Gastroesophageal sphincter (tissue), 4 donors: Measurements from ENCODE around the gene BPI. TPM values are rescaled to one million over a fixed set of nuclear protein-coding genes. Genes with fewer than 3 reads are reported as not detected.
"Not testable (repeated sequence)": the region's sequence is repeated elsewhere in the genome, so short reads cannot be mapped to it uniquely, and the experiment has no call there.

Source experiments
- ATAC-seq: fragments of 150-250 bp; one replicate; pipeline ENCODE4 v1.9.1; 2016; ENCODE audit warnings: mild to moderate bottlenecking, moderate library complexity
- H3K27ac ChIP-seq, 4 donors: fragments of 200-600 bp; sonication (generic) in 3 of 4; 1 replicate in 3 of 4; 2 replicates in 1 of 4; pipeline ENCODE4 v1.5.1; 2016 to 2019
- H3K27me3 ChIP-seq: fragments of 200-600 bp; sonication (generic); one replicate; pipeline ENCODE4 v1.5.1; 2019
- H3K36me3 ChIP-seq, 2 donors: fragments of 200-600 bp; sonication (generic); one replicate each; pipeline ENCODE4 v1.5.1; 2019; ENCODE audit warnings: control low read depth in 1 of 2
- H3K4me1 ChIP-seq, 3 donors: fragments of 200-600 bp; sonication (generic); 1 replicate in 2 of 3; 2 replicates in 1 of 3; pipeline ENCODE4 v1.5.1; 2016 to 2019; ENCODE audit warnings: control low read depth in 2 of 3
- H3K4me3 ChIP-seq, 2 donors: fragments of 200-600 bp; sonication (generic); one replicate each; pipeline ENCODE4 v1.5.1; 2019; ENCODE audit warnings: mild to moderate bottlenecking in 1 of 2, moderate library complexity in 1 of 2
- H3K9me3 ChIP-seq, 3 donors: fragments of 200-600 bp; sonication (generic); one replicate each; pipeline ENCODE4 v1.5.1; 2017 to 2019; ENCODE audit warnings: control low read depth in 2 of 3
- EP300 ChIP-seq: sonication (generic); formaldehyde crosslinking; IDR thresholded peaks from one replicate; pipeline ENCODE4 v1.6.1; 2017; ENCODE audit warnings: antibody characterized with exemption, mild to moderate bottlenecking
- POLR2A ChIP-seq, 2 donors: fragments of 450-650 bp; IDR thresholded peaks; one replicate each; pipeline ENCODE4 v1.6.1; 2017; ENCODE audit warnings: antibody characterized with exemption in 2 of 2, mild to moderate bottlenecking in 2 of 2, moderate library complexity in 1 of 2
- POLR2AphosphoS5 ChIP-seq: sonication (generic); formaldehyde crosslinking; IDR thresholded peaks from one replicate; pipeline ENCODE4 v1.6.1; 2017; ENCODE audit warnings: antibody characterized with exemption
- WGBS, 2 donors: methylation state at CpG; one replicate each; pipeline ENCODE4 v1.1.5; 2018; ENCODE audit warnings: low coverage in 1 of 2; 5-methylcytosine and 5-hydroxymethylcytosine counted together
- total RNA-seq, 4 donors: library from RNA; depleted of rRNA; stranded (reverse); fragments of >200 nt; gene quantifications; one replicate each; pipeline ENCODE4 v1.1.0, GENCODE V29; 2016
- TF ChIP-seq, protein P1 (sequence below), 4 experiments: fragments of 200-600 bp in 2 of 4; fragments of 450-650 bp in 2 of 4; sonication (generic) in 1 of 4; IDR thresholded peaks; one replicate each; pipeline ENCODE4 v1.5.1; 2017 to 2019; ENCODE audit warnings: antibody characterized with exemption in 4 of 4, mild to moderate bottlenecking in 2 of 4, moderate library complexity in 2 of 4

The BPI gene
- total RNA-seq, 4 donors from 2014 or later, result 0.27 to 0.47 TPM; not detected in 2

DNA sequence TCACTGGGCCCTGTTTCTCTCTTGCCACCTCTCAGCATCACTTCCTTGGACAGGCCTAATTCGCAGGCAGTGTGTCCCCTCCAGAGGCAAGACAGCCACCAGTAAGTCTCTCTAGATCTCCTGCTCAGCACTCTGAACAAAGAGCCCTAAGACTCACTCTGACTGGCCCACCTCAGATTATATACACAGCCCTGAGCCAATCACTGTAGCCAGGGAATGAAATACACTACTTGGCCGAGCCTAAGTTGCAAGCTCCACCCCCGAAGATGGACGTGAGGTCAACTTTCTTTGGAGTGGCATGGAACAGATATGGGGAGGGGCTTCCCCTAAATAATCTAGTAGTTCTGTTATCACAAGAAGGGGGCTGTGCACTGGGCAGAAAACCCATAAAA lies 4.1 kb downstream of the BPI start:
- H3K9me3 ChIP-seq, result no peaks in the 10 kb centered on the region
- peaks cover 37% of the 10 kb centered on the region for H3K27me3 ChIP-seq
- H3K36me3 ChIP-seq, result no peaks in the 10 kb centered on the region
- no peak for TF ChIP-seq EP300
- no peak for TF ChIP-seq POLR2A (IDR thresholded peaks at IDR 0.05)
- TF ChIP-seq POLR2AphosphoS5, result no peak
- TF ChIP-seq, protein P1, sequence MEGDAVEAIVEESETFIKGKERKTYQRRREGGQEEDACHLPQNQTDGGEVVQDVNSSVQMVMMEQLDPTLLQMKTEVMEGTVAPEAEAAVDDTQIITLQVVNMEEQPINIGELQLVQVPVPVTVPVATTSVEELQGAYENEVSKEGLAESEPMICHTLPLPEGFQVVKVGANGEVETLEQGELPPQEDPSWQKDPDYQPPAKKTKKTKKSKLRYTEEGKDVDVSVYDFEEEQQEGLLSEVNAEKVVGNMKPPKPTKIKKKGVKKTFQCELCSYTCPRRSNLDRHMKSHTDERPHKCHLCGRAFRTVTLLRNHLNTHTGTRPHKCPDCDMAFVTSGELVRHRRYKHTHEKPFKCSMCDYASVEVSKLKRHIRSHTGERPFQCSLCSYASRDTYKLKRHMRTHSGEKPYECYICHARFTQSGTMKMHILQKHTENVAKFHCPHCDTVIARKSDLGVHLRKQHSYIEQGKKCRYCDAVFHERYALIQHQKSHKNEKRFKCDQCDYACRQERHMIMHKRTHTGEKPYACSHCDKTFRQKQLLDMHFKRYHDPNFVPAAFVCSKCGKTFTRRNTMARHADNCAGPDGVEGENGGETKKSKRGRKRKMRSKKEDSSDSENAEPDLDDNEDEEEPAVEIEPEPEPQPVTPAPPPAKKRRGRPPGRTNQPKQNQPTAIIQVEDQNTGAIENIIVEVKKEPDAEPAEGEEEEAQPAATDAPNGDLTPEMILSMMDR (IDR thresholded peaks at IDR 0.05), result no peak
- H3K4me1 ChIP-seq, result no peaks in the 10 kb centered on the region
- no peak overlapping the region for H3K4me3 ChIP-seq
- WGBS, 2 donors, result 51% methylated on average over 4 of the region's 4 CpGs; no CpG with 5 or more reads in 1 of the 2 donors
- no peak for ATAC-seq
- H3K27ac ChIP-seq, result no peak overlapping the region

DNA sequence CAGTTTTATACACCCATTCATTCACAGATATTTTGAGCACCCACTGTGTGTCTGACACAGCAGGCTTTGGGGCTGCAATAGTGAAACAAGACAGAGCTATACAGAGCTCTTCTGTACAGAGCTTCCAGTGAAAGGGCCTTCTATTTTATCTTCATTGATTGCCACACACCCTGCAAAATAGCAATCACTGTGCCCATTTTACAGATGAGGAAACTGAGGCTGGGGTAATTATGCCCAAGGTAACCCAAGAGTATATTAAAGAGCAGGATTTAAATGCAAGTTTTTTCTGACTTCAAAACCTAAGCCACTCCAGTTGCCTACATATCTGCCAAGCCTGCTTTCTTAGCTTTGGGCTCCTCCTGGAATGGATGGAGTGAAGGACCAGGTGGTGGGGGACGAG lies 4.5 kb downstream of the BPI start:
- H3K36me3 ChIP-seq, result no peaks in the 10 kb centered on the region
- no peaks in the 10 kb centered on the region for H3K9me3 ChIP-seq
- no peak overlapping the region for H3K4me3 ChIP-seq
- ATAC-seq, result no peak
- H3K27ac ChIP-seq, result no peak overlapping the region
- TF ChIP-seq, protein P1 (IDR thresholded peaks at IDR 0.05), result no peak
- TF ChIP-seq POLR2AphosphoS5 (no peak), POLR2A (IDR thresholded peaks at IDR 0.05) (no peak), EP300 (no peak)
- H3K4me1 ChIP-seq, result no peaks in the 10 kb centered on the region
- WGBS, 2 donors, result 43 to 100% methylated on average over 1 of the region's 1 CpG
- H3K27me3 ChIP-seq, result peaks cover 37% of the 10 kb centered on the region

DNA sequence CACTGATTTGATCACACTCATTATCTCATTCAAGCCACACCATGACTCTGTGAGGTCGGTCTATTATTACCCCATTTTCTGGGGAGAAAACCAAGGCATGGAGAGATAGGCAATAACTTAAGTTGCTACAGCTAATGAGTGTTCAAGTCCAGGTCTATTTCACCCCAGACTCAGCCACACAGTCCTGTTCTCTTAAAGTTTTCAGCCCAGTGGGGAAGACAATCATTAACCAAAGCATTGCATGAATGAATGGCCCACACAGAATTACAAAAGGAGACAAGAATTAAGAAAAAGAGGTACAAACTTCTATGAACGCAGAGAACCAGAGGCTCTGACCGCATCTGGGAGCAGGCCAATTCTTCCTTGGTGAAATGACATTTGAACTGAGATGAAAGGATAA lies 7.1 kb downstream of the BPI start:
- H3K9me3 ChIP-seq, result no peaks in the 10 kb centered on the region
- no peaks in the 10 kb centered on the region for H3K4me1 ChIP-seq
- TF ChIP-seq POLR2AphosphoS5 (no peak), POLR2A (IDR thresholded peaks at IDR 0.05) (no peak), EP300 (no peak)
- TF ChIP-seq, protein P1 (IDR thresholded peaks at IDR 0.05), result no peak
- peaks cover 15% of the 10 kb centered on the region for H3K27me3 ChIP-seq
- no peak overlapping the region for H3K4me3 ChIP-seq
- no peak for ATAC-seq
- H3K27ac ChIP-seq, result no peak overlapping the region
- H3K36me3 ChIP-seq, result no peaks in the 10 kb centered on the region
- 83 to 85% methylated on average over 3 of the region's 3 CpGs for WGBS, 2 donors

DNA sequence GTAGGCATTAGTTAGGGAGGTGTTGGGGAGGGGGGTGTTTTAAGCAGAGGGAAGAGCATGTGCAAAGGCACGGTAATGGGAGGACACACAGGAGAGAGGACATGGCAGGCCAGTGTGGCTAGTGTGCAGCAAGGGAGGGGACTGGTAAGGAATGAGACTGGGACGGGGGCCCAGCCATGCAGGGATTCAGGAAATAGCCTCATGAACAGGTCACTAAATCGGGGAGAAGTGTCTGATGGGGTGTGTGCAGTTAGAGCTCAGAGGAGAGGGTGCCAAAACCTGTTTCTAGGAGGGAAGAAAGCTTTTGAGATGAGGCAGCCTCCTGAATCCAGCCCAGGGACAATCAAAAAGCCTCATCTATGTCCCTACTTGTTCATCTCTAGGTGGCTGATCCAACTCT lies 7.5 kb downstream of the BPI start:
- H3K9me3 ChIP-seq, result no peaks in the 10 kb centered on the region
- no peak for TF ChIP-seq POLR2A (IDR thresholded peaks at IDR 0.05)
- TF ChIP-seq, protein P1 (IDR thresholded peaks at IDR 0.05), result no peak
- TF ChIP-seq POLR2AphosphoS5, result no peak
- no peak for TF ChIP-seq EP300
- no peaks in the 10 kb centered on the region for H3K36me3 ChIP-seq
- 51 to 55% methylated on average over 3 of the region's 3 CpGs for WGBS, 2 donors
- no peak for ATAC-seq
- peaks cover 15% of the 10 kb centered on the region for H3K27me3 ChIP-seq
- no peaks in the 10 kb centered on the region for H3K4me1 ChIP-seq
- H3K4me3 ChIP-seq, result no peak overlapping the region
- H3K27ac ChIP-seq, result no peak overlapping the region

DNA sequence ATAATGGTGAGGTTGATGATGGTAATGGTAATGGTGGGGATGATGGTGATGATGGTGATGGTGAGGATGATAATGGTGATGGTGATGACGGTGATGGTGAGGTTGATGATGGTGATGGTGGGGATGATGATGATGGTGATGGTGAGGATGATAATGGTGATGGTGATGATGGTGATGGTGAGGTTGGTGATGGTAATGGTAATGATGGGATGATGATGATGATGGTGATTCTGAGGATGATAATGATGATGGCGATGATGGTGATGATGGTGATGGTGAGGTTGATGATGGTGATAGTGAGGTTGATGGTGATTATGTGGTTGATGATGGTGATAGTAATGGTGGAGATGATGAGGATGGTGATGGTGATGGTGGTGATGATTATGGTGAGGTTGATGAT lies 9.7 kb downstream of the BPI start:
- WGBS, 2 donors, result 80 to 95% methylated on average over 2 of the region's 2 CpGs
- TF ChIP-seq POLR2A (IDR thresholded peaks at IDR 0.05) (no peak), EP300 (no peak), POLR2AphosphoS5 (no peak)
- TF ChIP-seq, protein P1 (IDR thresholded peaks at IDR 0.05), result no peak

DNA sequence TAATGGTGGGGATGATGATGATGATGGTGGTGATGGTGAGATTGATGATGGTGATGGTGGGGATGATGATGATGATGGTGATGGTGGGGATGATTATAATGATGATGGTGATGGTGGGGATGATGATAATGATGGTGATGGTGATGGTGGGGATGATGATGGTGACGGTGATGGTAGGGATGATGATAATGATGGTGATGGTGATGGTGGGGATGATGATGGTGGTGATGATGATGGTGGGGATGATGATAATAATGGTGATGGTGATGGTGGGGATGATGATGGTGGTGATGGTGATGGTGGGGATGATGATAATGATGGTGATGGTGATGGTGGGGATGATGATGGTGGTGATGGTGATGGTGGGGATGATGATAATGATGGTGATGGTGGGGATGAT lies 10.4 kb downstream of the BPI start:
- H3K36me3 ChIP-seq, H3K4me1 ChIP-seq, H3K9me3 ChIP-seq, ATAC-seq, H3K27ac ChIP-seq, H3K4me3 ChIP-seq: not testable (repeated sequence)
- WGBS, 2 donors, result 69 to 89% methylated on average over 1 of the region's 1 CpG
- peaks cover 13% of the 10 kb centered on the region for H3K27me3 ChIP-seq

More for the DNA sequence above, 9.7 kb downstream of the BPI start:
- Histone ChIP-seq H3K4me3 (no peak overlapping the region), H3K9me3 (no peaks in the 10 kb centered on the region), H3K36me3 (no peaks in the 10 kb centered on the region), H3K27me3 (peaks cover 12% of the 10 kb centered on the region), H3K27ac (no peak overlapping the region), H3K4me1 (no peaks in the 10 kb centered on the region)
- ATAC-seq, result no peak
